Esophagus squamous epithelium (tissue), 5 donors: ENCODE data around the gene TUBG2. TPM values are rescaled to one million over a fixed set of nuclear protein-coding genes. Genes with fewer than 3 reads are reported as not detected.

ENCODE experiments used
- DNase-seq: peaks from one replicate; lab custom pipeline; 2025; lab: John Stamatoyannopoulos, UW
- H3K27ac ChIP-seq, 4 donors: fragments of 200-600 bp; sonication (generic); one replicate each; pipeline ENCODE4 v1.5.1; 2016 to 2019; ENCODE audit warnings: mild to moderate bottlenecking in 1 of 4
- H3K27me3 ChIP-seq, 4 donors: fragments of 200-600 bp; sonication (generic); 1 replicate in 3 of 4; 2 replicates in 1 of 4; pipeline versions ENCODE4 v1.5.1 to v1.6.0; 2017 to 2021; ENCODE audit warnings: antibody characterized with exemption in 1 of 4
- H3K36me3 ChIP-seq, 3 donors: fragments of 200-600 bp; sonication (generic); one replicate each; pipeline ENCODE4 v1.5.1; 2016 to 2019
- H3K4me1 ChIP-seq, 3 donors: fragments of 200-600 bp; sonication (generic); one replicate each; pipeline ENCODE4 v1.5.1; 2017 to 2019
- H3K4me3 ChIP-seq, 4 donors: fragments of 200-600 bp; sonication (generic); 1 replicate in 3 of 4; 2 replicates in 1 of 4; pipeline ENCODE4 v1.5.1; 2016 to 2019; ENCODE audit warnings: mild to moderate bottlenecking in 2 of 4, moderate library complexity in 1 of 4
- H3K9me3 ChIP-seq, 3 donors: fragments of 200-600 bp; sonication (generic); one replicate each; pipeline ENCODE4 v1.5.1; 2016 to 2019
- CTCF ChIP-seq, 6 experiments: fragments of 450-650 bp in 4 of 6; fragments of 200-600 bp in 2 of 6; sonication (generic) in 2 of 6; IDR thresholded peaks; one replicate each; pipeline ENCODE4 v1.5.1; 2016 to 2019; ENCODE audit warnings: antibody characterized with exemption in 6 of 6, mild to moderate bottlenecking in 4 of 6, moderate library complexity in 4 of 6
- POLR2A ChIP-seq, 4 donors: fragments of 450-650 bp; IDR thresholded peaks; one replicate each; pipeline ENCODE4 v1.6.1; 2017; ENCODE audit warnings: antibody characterized with exemption in 4 of 4, mild to moderate bottlenecking in 4 of 4, moderate library complexity in 3 of 4
- WGBS, 2 donors: methylation state at CpG; one replicate each; pipeline ENCODE4 v1.1.5; 2018; 5-methylcytosine and 5-hydroxymethylcytosine counted together
- intact Hi-C: fragments of 100-400 bp; cut with DNase I; formaldehyde crosslinking; loops from one replicate; pipeline ENCODE4 v1.15.0; 2022
- total RNA-seq, 4 donors: library from RNA; depleted of rRNA; stranded (reverse); fragments of >200 nt; gene quantifications; one replicate each; pipeline ENCODE4 v1.1.0, GENCODE V29; 2016
- donor health status: DM: yes; HTN: yes; CAD: no.

TUBG2 gene
- total RNA-seq, 4 donors from 2014 or later: 7.1 to 14.5 (median 8.8) TPM

GRCh38 chr17:42675348-42675964 lies 16.4 kb downstream of the TUBG2 start:
- TF ChIP-seq POLR2A (IDR thresholded peaks at IDR 0.05): no peak
- TF ChIP-seq CTCF (IDR thresholded peaks at IDR 0.05): no peak
- 0% methylated on average over 2 to 7 of the region's 27 CpGs for WGBS, 2 donors
- H3K4me1 ChIP-seq: peaks cover 56 to 91% (median 74%) of the 10 kb centered on the region in 3 donors
- intact Hi-C loops: no loop called here
- H3K36me3 ChIP-seq: peaks cover 11 to 36% (median 17%) of the 10 kb centered on the region in 3 donors
- H3K4me3 ChIP-seq: peak overlapping the region; percentile 83 to 97 (median 94)
- peak overlapping the region; percentile 98 to 99 (median 98) for H3K27ac ChIP-seq
- DNase-seq: no peak
- H3K9me3 ChIP-seq: no peaks in the 10 kb centered on the region
- H3K27me3 ChIP-seq: peaks cover 0 to 25% (median 0%) of the 10 kb centered on the region in 4 donors

DNA sequence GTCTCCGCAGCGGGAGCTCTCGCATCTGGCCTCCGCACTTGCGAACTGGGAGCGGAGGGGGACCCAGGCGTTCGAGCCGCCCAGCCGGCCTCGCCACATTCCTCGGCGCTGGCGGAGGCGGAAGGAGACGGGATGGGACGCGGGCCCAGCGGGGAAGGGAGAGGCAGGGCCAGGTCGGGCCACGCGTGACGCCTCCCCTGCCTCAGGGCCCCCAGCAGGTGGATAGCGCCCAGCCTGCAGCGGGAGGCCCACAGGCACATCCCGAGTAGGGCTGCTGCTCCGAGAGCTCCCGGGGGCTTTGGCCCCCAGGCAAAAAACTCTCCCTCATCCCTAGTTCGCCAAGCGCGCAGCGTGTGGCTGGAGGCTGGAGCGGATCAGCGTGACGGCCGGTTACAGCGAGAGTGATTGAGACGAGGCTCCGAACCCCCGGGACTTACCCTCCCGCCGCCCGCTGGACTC lies 16.9 kb downstream of the TUBG2 start:
- Histone ChIP-seq H3K4me3 (peak overlapping the region; percentile 83 to 97 (median 94)), H3K36me3 (peaks cover 6 to 30% (median 14%) of the 10 kb centered on the region in 3 donors), H3K27me3 (peaks cover 0 to 25% (median 0%) of the 10 kb centered on the region in 4 donors), H3K27ac (peak overlapping the region; percentile 98 to 99 (median 98)), H3K9me3 (no peaks in the 10 kb centered on the region), H3K4me1 (peaks cover 54 to 91% (median 71%) of the 10 kb centered on the region in 3 donors)
- no peak for DNase-seq
- intact Hi-C loops: no loop called here
- 0% methylated on average over 7 of the region's 43 CpGs; no CpG with 5 or more reads in 1 of the 2 donors for WGBS, 2 donors
- TF ChIP-seq CTCF (IDR thresholded peaks at IDR 0.05): peak in 2 of 6 experiments; percentile 8 to 10
- peak in 1 of 4 donors; percentile 47 for TF ChIP-seq POLR2A (IDR thresholded peaks at IDR 0.05)

- peak within 1 kb of the TSS; percentile 98 to 99 (median 98) for H3K27ac ChIP-seq
- H3K36me3 ChIP-seq: peaks cover under 1 to 25% (median 14%) of the 10 kb centered on the region in 3 donors
- 0% methylated on average over 4 to 15 of the region's 51 CpGs for WGBS, 2 donors
- TF ChIP-seq CTCF (IDR thresholded peaks at IDR 0.05) (peak in 1 of 6 experiments; percentile 11), POLR2A (IDR thresholded peaks at IDR 0.05) (peak in 3 of 4 donors; percentile 59 to 92 (median 59))
- H3K27me3 ChIP-seq: peaks cover 0 to 28% (median 0%) of the 10 kb centered on the region in 4 donors
- intact Hi-C loops: no loop called here
- peaks cover 53 to 91% (median 65%) of the 10 kb centered on the region in 3 donors for H3K4me1 ChIP-seq
- peak within 1 kb of the TSS; percentile 83 to 97 (median 94) for H3K4me3 ChIP-seq
- no peak for DNase-seq
- no peaks in the 10 kb centered on the region for H3K9me3 ChIP-seq
Measured at GRCh38 chr17:42676424-42677011, 17.4 kb downstream of the TUBG2 start, which contains the start of gene PLEKHH3. PLEKHH3 (minus strand) TSS chr17:42676994; CDS start chr17:42676563, 431 bp downstream.

GRCh38 chr17:42677012-42677857 lies 18.2 kb downstream of the TUBG2 start:
- H3K27ac ChIP-seq: peak overlapping the region; percentile 98 to 99 (median 98)
- TF ChIP-seq POLR2A (IDR thresholded peaks at IDR 0.05) (no peak), CTCF (IDR thresholded peaks at IDR 0.05) (no peak)
- 2 to 4% methylated on average over 10 to 16 of the region's 33 CpGs for WGBS, 2 donors
- H3K4me3 ChIP-seq: peak overlapping the region; percentile 83 to 97 (median 94)
- peaks cover 0 to 18% (median 7%) of the 10 kb centered on the region in 3 donors for H3K36me3 ChIP-seq
- DNase-seq: peak; percentile 98
- H3K9me3 ChIP-seq: no peaks in the 10 kb centered on the region
- intact Hi-C loops: no loop called here
- peaks cover 0 to 27% (median 0%) of the 10 kb centered on the region in 4 donors for H3K27me3 ChIP-seq
- peaks cover 55 to 91% (median 61%) of the 10 kb centered on the region in 3 donors for H3K4me1 ChIP-seq
